Measurements from ENCODE around the gene UMAD1.
A peak's percentile ranks its signal among the peaks of the same experiment; 100 is the strongest.

UMAD1 gene

GRCh38 chr7:7850150-7850549 is 209.6 kb downstream of the UMAD1 start:
- FAIRE-seq: peak; percentile 37

- FAIRE-seq: no peak
Measured at GRCh38 chr7:7851381-7851780, 210.8 kb downstream of the UMAD1 start.

GRCh38 chr7:7851991-7852390 is 211.4 kb downstream of the UMAD1 start:
- no peak for FAIRE-seq

GRCh38 chr7:7857143-7857583 is 216.6 kb downstream of the UMAD1 start:
- no peak for FAIRE-seq

- no peak for FAIRE-seq
Measured at GRCh38 chr7:7858559-7858958, 218.0 kb downstream of the UMAD1 start.

GRCh38 chr7:7859411-7859810 is 218.9 kb downstream of the UMAD1 start:
- no peak for FAIRE-seq

- no peak for FAIRE-seq
Measured at GRCh38 chr7:7861211-7861633, 220.7 kb downstream of the UMAD1 start.

GRCh38 chr7:7862393-7862792 is 221.8 kb downstream of the UMAD1 start:
- no peak for FAIRE-seq

GRCh38 chr7:7867846-7868571 is 227.5 kb downstream of the UMAD1 start:
- FAIRE-seq: no peak

GRCh38 chr7:7868572-7868899 is 228.0 kb downstream of the UMAD1 start:
- no peak for FAIRE-seq

GRCh38 chr7:7869036-7869435 is 228.5 kb downstream of the UMAD1 start:
- FAIRE-seq: no peak

GRCh38 chr7:7869651-7870050 is 229.1 kb downstream of the UMAD1 start:
- FAIRE-seq: no peak

GRCh38 chr7:7870555-7870954 is 230.0 kb downstream of the UMAD1 start:
- no peak for FAIRE-seq

GRCh38 chr7:7876419-7876818 is 235.9 kb downstream of the UMAD1 start:
- no peak for FAIRE-seq

GRCh38 chr7:7881581-7881980 is 241.0 kb downstream of the UMAD1 start:
- no peak for FAIRE-seq

GRCh38 chr7:7882888-7883287 is 242.3 kb downstream of the UMAD1 start:
- FAIRE-seq: no peak

- FAIRE-seq: no peak
Measured at GRCh38 chr7:7883394-7883793, 242.8 kb downstream of the UMAD1 start.

- FAIRE-seq: no peak
Measured at GRCh38 chr7:7884855-7885254, 244.3 kb downstream of the UMAD1 start.

GRCh38 chr7:7889791-7890568 is 249.4 kb downstream of the UMAD1 start:
- FAIRE-seq: no peak

- no peak for FAIRE-seq
Measured at GRCh38 chr7:7895004-7895650, 254.6 kb downstream of the UMAD1 start.

- no peak for FAIRE-seq
Measured at GRCh38 chr7:7895754-7896153, 255.2 kb downstream of the UMAD1 start.

- no peak for FAIRE-seq
Measured at GRCh38 chr7:7897509-7897908, 257.0 kb downstream of the UMAD1 start.

- no peak for FAIRE-seq
Measured at GRCh38 chr7:7897949-7898515, 257.5 kb downstream of the UMAD1 start.

- FAIRE-seq: no peak
Measured at GRCh38 chr7:7902845-7903244, 262.3 kb downstream of the UMAD1 start.

Data from TTC549 (cell line).